ENCODE data around the gene PHLDA2.
"Not testable (repeated sequence)": the region's sequence is repeated elsewhere in the genome, so short reads cannot be mapped to it uniquely, and the experiment has no call there.

PHLDA2 gene

GRCh38 chr11:2945031-2945756 lies 16.0 kb upstream of the PHLDA2 start:
- DNase-seq: peak; percentile 91 to 97 (median 96)

GRCh38 chr11:2944530-2944929 lies 15.3 kb upstream of the PHLDA2 start:
- no peak for DNase-seq

DNA sequence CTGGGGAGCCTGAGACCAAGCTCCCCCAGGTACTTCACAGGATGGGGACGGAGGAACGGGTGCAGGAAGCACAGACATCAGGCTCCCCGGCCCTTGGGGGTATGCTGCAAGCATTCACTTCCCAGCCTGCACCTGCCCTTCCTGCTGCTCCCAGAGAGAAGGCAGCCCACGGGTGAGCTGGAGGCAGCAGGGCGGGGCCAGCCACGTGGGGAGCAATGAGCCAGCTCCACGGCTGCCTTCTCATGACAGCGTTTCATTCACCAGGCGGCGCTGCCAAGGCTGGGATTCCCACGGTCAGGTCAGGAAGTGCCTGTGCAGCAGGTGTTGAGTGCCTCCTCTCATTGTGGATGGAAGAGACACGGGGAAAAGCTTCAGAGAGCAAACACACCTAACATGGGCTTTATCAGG lies 14.5 kb upstream of the PHLDA2 start:
- DNase-seq: peak in 2 of 4 experiments; percentile 42 to 60

- no peak for DNase-seq
Observed at GRCh38 chr11:2942872-2943710, 13.9 kb upstream of the PHLDA2 start.

GRCh38 chr11:2942447-2942846 lies 13.2 kb upstream of the PHLDA2 start:
- no peak for DNase-seq

GRCh38 chr11:2940921-2941821 lies 12.0 kb upstream of the PHLDA2 start:
- peak in 1 of 4 experiments; percentile 48 for DNase-seq

- DNase-seq: peak in 1 of 4 experiments; percentile 58
Observed at GRCh38 chr11:2940147-2940920, 11.1 kb upstream of the PHLDA2 start.

GRCh38 chr11:2938458-2939418 lies 9.5 kb upstream of the PHLDA2 start:
- DNase-seq: not testable (repeated sequence)

GRCh38 chr11:2937641-2938457 lies 8.6 kb upstream of the PHLDA2 start:
- not testable (repeated sequence) for DNase-seq

- no peak for DNase-seq
Observed at GRCh38 chr11:2934611-2935239, 5.5 kb upstream of the PHLDA2 start.

DNA sequence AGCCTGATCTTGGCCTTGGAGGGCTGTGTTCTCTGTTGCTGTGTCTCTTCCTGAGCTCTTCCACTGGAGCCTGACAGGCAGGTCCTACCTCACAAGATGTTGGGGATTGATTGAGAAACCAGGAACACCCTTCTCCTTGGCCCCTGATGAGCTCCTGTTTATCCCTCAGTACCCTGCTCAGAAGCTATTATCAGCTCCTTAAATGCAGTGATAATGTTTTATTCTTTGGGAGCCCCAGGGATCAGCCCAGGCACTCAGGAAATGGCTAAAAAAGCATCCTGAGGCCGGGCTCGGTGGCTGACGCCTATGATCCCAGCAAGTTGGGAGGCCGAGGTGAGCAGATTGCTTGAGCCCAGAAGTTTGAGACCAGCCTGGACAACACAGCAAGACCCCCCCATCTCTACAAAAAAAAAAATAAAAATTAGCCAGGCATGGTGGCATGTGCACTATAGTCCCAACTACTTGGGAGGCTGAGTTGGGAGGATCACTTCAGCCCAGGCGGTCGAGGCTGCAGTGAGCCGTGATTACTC lies 4.9 kb upstream of the PHLDA2 start:
- no peak for DNase-seq

GRCh38 chr11:2933375-2934020 lies 4.3 kb upstream of the PHLDA2 start:
- DNase-seq: peak; percentile 97 to 99 (median 98)

DNA sequence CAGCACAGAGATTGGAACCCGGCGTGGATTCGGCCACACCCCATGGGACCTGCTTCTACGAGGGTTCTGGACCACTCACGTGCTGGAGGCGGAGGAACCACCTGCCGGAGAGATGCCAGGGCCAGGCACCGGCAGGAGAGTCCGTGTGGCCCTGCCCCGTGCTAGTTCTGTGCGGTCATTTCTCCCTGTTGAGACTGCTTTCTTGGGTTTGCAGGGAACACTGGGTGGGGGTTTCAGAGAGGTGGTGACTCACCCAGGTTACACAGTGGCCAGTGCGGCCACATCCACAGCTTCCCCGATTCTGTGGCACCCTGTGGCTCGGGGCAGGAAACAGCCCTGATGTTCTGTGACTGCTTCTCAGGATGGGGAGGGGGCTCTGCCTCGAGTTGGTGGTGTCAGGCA lies 3.6 kb upstream of the PHLDA2 start:
- DNase-seq: peak; percentile 37 to 63 (median 48)

DNA sequence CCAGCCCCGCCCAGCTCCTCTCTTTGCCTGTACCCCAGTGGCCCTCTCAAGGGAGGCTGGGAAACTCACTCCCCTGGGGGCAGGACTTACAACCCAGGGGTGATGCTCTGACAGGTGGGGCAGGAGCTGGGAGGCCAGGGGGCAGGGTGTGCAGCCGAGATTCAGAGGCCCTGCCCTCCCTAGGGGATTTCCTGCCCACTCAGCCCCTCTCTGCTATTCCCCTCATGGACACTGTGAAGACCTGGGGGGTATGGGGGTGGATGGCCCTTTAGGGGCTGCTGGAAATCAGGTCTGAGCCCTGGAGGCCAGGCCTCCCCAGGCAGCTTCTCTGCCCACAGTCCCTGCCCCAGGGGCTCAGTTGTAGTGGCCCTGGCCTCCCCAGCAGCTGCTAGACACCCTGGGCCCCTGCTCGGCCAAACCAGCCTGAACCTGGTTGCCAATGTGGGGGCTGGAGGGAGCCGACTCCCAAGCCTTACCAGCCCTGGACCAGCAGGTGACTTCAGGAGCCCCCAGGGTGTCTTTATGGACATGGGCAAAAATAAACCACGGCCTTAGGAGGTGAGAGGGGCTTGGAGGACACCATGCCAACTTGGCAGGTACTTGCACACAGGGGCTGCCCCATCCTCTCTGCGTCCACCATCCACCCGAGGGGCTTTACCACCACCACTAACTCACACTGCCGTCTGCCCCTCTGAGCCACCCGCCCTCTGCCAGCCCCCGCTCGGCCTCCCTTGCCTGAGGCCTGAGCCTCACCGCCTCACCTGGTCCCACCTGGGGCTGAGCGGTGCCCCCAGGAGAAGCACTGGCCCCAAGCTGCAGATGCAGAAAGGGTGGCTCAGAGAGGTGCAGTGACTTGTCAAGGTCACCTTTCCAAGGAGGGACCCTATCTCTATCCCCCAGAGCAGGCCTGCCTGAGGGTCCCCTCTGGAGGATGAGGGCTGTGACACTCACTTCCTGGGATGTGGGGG lies 2.8 kb upstream of the PHLDA2 start:
- DNase-seq: no peak

- DNase-seq: no peak
Observed at GRCh38 chr11:2931420-2931746, 2.2 kb upstream of the PHLDA2 start.

- DNase-seq: peak; percentile 30 to 74 (median 50)
Observed at GRCh38 chr11:2930704-2931419, 1.6 kb upstream of the PHLDA2 start.

All from suppressor macrophage (primary cell).